Neural cell (in vitro differentiated cells): Measurements from ENCODE around the gene AHSP. TPM values are rescaled to one million over a fixed set of nuclear protein-coding genes. Genes with fewer than 3 reads are reported as not detected.
"Not testable (repeated sequence)": the region's sequence is repeated elsewhere in the genome, so short reads cannot be mapped to it uniquely, and the experiment has no call there.

ENCODE experiments used
- H2AFZ ChIP-seq: fragments of 200-600, 300-800 bp; sonication (generic), shearing (Covaris generic); 2 replicates; pipeline ENCODE4 v1.6.0; 2014; ENCODE audit warnings: low read depth, mild to moderate bottlenecking, antibody characterized with exemption, low read length, moderate library complexity
- H3F3A ChIP-seq: fragments of 200-600 bp; shearing (Covaris generic); 2 replicates; pipeline ENCODE4 v1.6.1; 2016; ENCODE audit warnings: mild to moderate bottlenecking, moderate library complexity, mixed read lengths, antibody characterized with exemption, low read length; ENCODE audit not compliant: insufficient read depth, poor library complexity, severe bottlenecking
- H3K27ac ChIP-seq: fragments of 200-600, 300-800 bp; sonication (generic), shearing (Covaris generic); 2 replicates; pipeline ENCODE4 v1.5.1; 2014; ENCODE audit warnings: mild to moderate bottlenecking, low read length, moderate library complexity
- H3K27me3 ChIP-seq: fragments of 300-800, 200-600 bp; sonication (generic), shearing (Covaris generic); 2 replicates; pipeline ENCODE4 v1.6.0; 2014; ENCODE audit warnings: mild to moderate bottlenecking, low read depth, low read length, moderate library complexity; ENCODE audit not compliant: insufficient read depth
- H3K36me3 ChIP-seq: fragments of 300-800, 200-600 bp; sonication (generic), shearing (Covaris generic); 2 replicates; pipeline ENCODE4 v1.5.1; 2014; ENCODE audit warnings: mild to moderate bottlenecking, antibody characterized with exemption, low read length, moderate library complexity; ENCODE audit not compliant: insufficient read depth
- H3K4me2 ChIP-seq: fragments of 300-800, 200-600 bp; sonication (generic), shearing (Covaris generic); 2 replicates; pipeline ENCODE4 v1.6.0; 2014; ENCODE audit warnings: mild to moderate bottlenecking, low read length
- H3K4me3 ChIP-seq: fragments of 300-800, 200-600 bp; sonication (generic), shearing (Covaris generic); 2 replicates; pipeline ENCODE4 v1.5.1; 2014; ENCODE audit warnings: mild to moderate bottlenecking, low read length, moderate library complexity
- H3K79me2 ChIP-seq: fragments of 200-600 bp; shearing (Covaris generic); replicated peaks from 2 replicates; pipeline ENCODE4 v1.6.0; 2014; ENCODE audit warnings: mild to moderate bottlenecking, low read length, moderate library complexity; ENCODE audit not compliant: insufficient read depth
- H3K9ac ChIP-seq: fragments of 300-800, 200-600 bp; sonication (generic), shearing (Covaris generic); 2 replicates; pipeline ENCODE4 v1.6.1; 2016; ENCODE audit warnings: mild to moderate bottlenecking, low read length, mixed read lengths
- H3K9me2 ChIP-seq: fragments of 200-600 bp; shearing (Covaris generic); 2 replicates; pipeline ENCODE4 v1.6.1; 2016; ENCODE audit warnings: mild to moderate bottlenecking, low read length, mixed read lengths; ENCODE audit not compliant: insufficient read depth
- H3K9me3 ChIP-seq: fragments of 200-600, 300-800 bp; sonication (generic), shearing (Covaris generic); 2 replicates; pipeline ENCODE4 v1.6.1; 2016; ENCODE audit warnings: mild to moderate bottlenecking, mixed run types, low read length, moderate library complexity, mixed read lengths
- H4K20me1 ChIP-seq: fragments of 200-600 bp; shearing (Covaris generic); 2 replicates; pipeline ENCODE4 v1.6.1; 2016; ENCODE audit warnings: mild to moderate bottlenecking, mixed run types; ENCODE audit not compliant: insufficient read depth
- CTCF ChIP-seq: fragments of 450-650 bp; IDR thresholded peaks from 2 replicates; pipeline ENCODE4 v1.5.1; 2014; ENCODE audit warnings: antibody characterized with exemption, mild to moderate bottlenecking, moderate library complexity; ENCODE audit not compliant: poor library complexity, severe bottlenecking
- EP300 ChIP-seq: fragments of 450-650 bp; conservative IDR thresholded peaks from 2 replicates; pipeline ENCODE4 v1.6.1; 2014; ENCODE audit warnings: antibody characterized with exemption, mild to moderate bottlenecking, moderate library complexity; ENCODE audit not compliant: poor library complexity, severe bottlenecking
- EZH2 ChIP-seq: fragments of 200-600, 300-800 bp; shearing (Covaris generic), sonication (generic); IDR thresholded peaks from 2 replicates; pipeline ENCODE4 v1.6.1; 2014; ENCODE audit warnings: antibody characterized with exemption, low read length, borderline replicate concordance, mild to moderate bottlenecking; ENCODE audit not compliant: insufficient read depth, poor library complexity, severe bottlenecking
- MXI1 ChIP-seq: fragments of 450-650 bp; conservative IDR thresholded peaks from 2 replicates; pipeline ENCODE4 v1.6.1; 2014; ENCODE audit warnings: antibody characterized with exemption, mild to moderate bottlenecking; ENCODE audit not compliant: poor library complexity, severe bottlenecking
- POLR2AphosphoS5 ChIP-seq: IDR thresholded peaks from 2 replicates; pipeline ENCODE4 v1.6.1; 2012
- RAD21 ChIP-seq: fragments of 450-650 bp; conservative IDR thresholded peaks from 2 replicates; pipeline ENCODE4 v1.6.1; 2014; ENCODE audit warnings: antibody characterized with exemption, mild to moderate bottlenecking, moderate library complexity
- SMC3 ChIP-seq: fragments of 450-650 bp; conservative IDR thresholded peaks from 2 replicates; pipeline ENCODE4 v1.6.1; 2014; ENCODE audit warnings: antibody characterized with exemption, mild to moderate bottlenecking, moderate library complexity; ENCODE audit not compliant: poor library complexity
- TAF1 ChIP-seq: IDR thresholded peaks from 2 replicates; pipeline ENCODE4 v1.6.1; 2012; ENCODE audit warnings: low read depth
- polyA plus RNA-seq: library from polyadenylated mRNA; depleted of rRNA; stranded (reverse); fragments of >200 nt; gene quantifications from 2 replicates; pipeline ENCODE4 v1.2.3, GENCODE V29; 2014
- TF ChIP-seq, protein P1 (sequence below): IDR thresholded peaks from 2 replicates; pipeline ENCODE4 v1.6.1; 2012; ENCODE audit warnings: borderline replicate concordance

Gene AHSP
- polyA plus RNA-seq, 1 donor from 2014 or later: not detected

- Histone ChIP-seq H3K36me3 (no peaks in the 10 kb centered on the region), H3K9me3 (no peaks in the 10 kb centered on the region), H3K4me2 (no peak overlapping the region), H3K27ac (no peak overlapping the region), H3F3A (no peaks in the 10 kb centered on the region), H2AFZ (no peak overlapping the region), H3K27me3 (no peaks in the 10 kb centered on the region), H4K20me1 (no peaks in the 10 kb centered on the region), H3K9me2 (no peaks in the 10 kb centered on the region), H3K4me3 (no peak overlapping the region), H3K9ac (no peak overlapping the region), H3K79me2 (no peaks in the 10 kb centered on the region)
- TF ChIP-seq TAF1: no peak
- TF ChIP-seq POLR2AphosphoS5: no peak
- no peak for TF ChIP-seq EP300
- TF ChIP-seq SMC3: no peak
- TF ChIP-seq, protein P1, sequence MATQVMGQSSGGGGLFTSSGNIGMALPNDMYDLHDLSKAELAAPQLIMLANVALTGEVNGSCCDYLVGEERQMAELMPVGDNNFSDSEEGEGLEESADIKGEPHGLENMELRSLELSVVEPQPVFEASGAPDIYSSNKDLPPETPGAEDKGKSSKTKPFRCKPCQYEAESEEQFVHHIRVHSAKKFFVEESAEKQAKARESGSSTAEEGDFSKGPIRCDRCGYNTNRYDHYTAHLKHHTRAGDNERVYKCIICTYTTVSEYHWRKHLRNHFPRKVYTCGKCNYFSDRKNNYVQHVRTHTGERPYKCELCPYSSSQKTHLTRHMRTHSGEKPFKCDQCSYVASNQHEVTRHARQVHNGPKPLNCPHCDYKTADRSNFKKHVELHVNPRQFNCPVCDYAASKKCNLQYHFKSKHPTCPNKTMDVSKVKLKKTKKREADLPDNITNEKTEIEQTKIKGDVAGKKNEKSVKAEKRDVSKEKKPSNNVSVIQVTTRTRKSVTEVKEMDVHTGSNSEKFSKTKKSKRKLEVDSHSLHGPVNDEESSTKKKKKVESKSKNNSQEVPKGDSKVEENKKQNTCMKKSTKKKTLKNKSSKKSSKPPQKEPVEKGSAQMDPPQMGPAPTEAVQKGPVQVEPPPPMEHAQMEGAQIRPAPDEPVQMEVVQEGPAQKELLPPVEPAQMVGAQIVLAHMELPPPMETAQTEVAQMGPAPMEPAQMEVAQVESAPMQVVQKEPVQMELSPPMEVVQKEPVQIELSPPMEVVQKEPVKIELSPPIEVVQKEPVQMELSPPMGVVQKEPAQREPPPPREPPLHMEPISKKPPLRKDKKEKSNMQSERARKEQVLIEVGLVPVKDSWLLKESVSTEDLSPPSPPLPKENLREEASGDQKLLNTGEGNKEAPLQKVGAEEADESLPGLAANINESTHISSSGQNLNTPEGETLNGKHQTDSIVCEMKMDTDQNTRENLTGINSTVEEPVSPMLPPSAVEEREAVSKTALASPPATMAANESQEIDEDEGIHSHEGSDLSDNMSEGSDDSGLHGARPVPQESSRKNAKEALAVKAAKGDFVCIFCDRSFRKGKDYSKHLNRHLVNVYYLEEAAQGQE: no peak
- TF ChIP-seq CTCF: no peak
- no peak for TF ChIP-seq MXI1
- no peak for TF ChIP-seq EZH2
- TF ChIP-seq RAD21: no peak
Measured at GRCh38 chr16:31537362-31538242, 9.9 kb downstream of the AHSP start.

GRCh38 chr16:31538243-31538598, 10.5 kb downstream of the AHSP start:
- H3K4me3 ChIP-seq, H3K9ac ChIP-seq, H3K36me3 ChIP-seq, H3K27me3 ChIP-seq, H3F3A ChIP-seq, H3K4me2 ChIP-seq, H3K27ac ChIP-seq, H3K9me2 ChIP-seq, H2AFZ ChIP-seq, H3K9me3 ChIP-seq, H3K79me2 ChIP-seq, H4K20me1 ChIP-seq: not testable (repeated sequence)

- H3K79me2 ChIP-seq, H3K27me3 ChIP-seq, H3F3A ChIP-seq, H3K9me2 ChIP-seq, H3K4me2 ChIP-seq, H3K27ac ChIP-seq, H3K36me3 ChIP-seq, H4K20me1 ChIP-seq, H3K9ac ChIP-seq, H3K9me3 ChIP-seq, H3K4me3 ChIP-seq, H2AFZ ChIP-seq: not testable (repeated sequence)
Measured at GRCh38 chr16:31539762-31540161, 12.1 kb downstream of the AHSP start.
